ENCODE data around the gene GRIN3A.

The GRIN3A gene

GRCh38 chr9:101636247-101636646 is 102.2 kb downstream of the GRIN3A start:
- H3K4me1 Mint-ChIP-seq (ENCODE audit: low read depth in 2 of 2): no peaks in the 10 kb centered on the region
- H3K9me3 Mint-ChIP-seq: no peaks in the 10 kb centered on the region
- peaks cover 3% of the 10 kb centered on the region for H3K36me3 Mint-ChIP-seq (ENCODE audit: insufficient read depth)
- H3K27ac Mint-ChIP-seq: no peak overlapping the region
- no peak overlapping the region for H3K4me3 Mint-ChIP-seq
- DNase-seq (no peak), ATAC-seq (replicated peaks) (no peak)
- H3K27me3 Mint-ChIP-seq: peaks cover 0 to 9% of the 10 kb centered on the region in 2 donors

DNA sequence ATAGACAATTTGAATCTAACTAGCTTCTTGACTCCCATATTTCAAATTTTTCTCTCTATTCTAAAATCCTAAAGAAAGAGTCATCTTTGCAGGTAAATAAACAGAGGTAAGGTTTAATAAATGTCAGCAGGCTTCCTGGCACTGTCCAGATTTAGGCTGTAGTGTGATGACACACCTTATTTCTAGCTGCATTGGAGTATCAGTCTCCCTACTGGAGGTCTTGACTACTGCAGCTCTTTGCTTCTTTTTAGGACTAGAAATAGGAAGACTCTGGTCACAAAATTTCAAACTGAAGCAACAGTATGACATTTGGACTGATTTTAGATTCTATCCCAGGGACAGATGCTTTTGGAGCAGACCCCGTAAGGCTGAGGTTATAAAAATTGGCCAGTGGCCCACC is 103.0 kb downstream of the GRIN3A start:
- DNase-seq (no peak), ATAC-seq (replicated peaks) (no peak)
- H3K4me1 Mint-ChIP-seq (ENCODE audit: low read depth in 2 of 2): no peaks in the 10 kb centered on the region
- H3K27ac Mint-ChIP-seq: no peak overlapping the region
- peaks cover 3% of the 10 kb centered on the region for H3K36me3 Mint-ChIP-seq (ENCODE audit: insufficient read depth)
- H3K27me3 Mint-ChIP-seq: peaks cover 0 to 9% of the 10 kb centered on the region in 2 donors
- H3K9me3 Mint-ChIP-seq: no peaks in the 10 kb centered on the region
- H3K4me3 Mint-ChIP-seq: no peak overlapping the region

- DNase-seq (no peak), ATAC-seq (replicated peaks) (no peak)
- Mint-ChIP-seq H3K4me3 (no peak overlapping the region), H3K27ac (no peak overlapping the region), H3K27me3 (peaks cover 0 to 9% of the 10 kb centered on the region in 2 donors), H3K36me3 (ENCODE audit: insufficient read depth) (peaks cover 3% of the 10 kb centered on the region), H3K4me1 (ENCODE audit: low read depth in 2 of 2) (no peaks in the 10 kb centered on the region), H3K9me3 (no peaks in the 10 kb centered on the region)
Observed at GRCh38 chr9:101634741-101635409, 103.6 kb downstream of the GRIN3A start.

DNA sequence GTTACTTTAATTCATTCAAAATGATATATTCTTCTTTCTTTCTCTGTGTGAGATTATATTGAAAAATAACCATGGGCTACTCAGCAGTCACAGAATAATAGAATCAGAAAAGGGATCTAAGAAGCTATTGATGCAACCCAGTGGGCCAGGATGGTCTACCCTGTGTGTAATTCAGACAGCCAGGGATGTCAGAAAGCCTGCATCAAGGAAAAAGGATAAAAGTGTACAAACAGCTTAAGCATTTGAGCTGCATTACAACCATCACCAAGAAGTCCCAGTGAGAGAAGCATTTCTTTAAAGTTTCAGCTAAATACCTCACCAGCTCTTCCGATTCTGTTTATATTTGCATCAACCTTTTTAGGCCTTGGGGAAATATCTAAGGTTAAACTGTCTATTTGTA is 105.8 kb downstream of the GRIN3A start:
- DNase-seq: no peak
- no peaks in the 10 kb centered on the region for H3K36me3 Mint-ChIP-seq (ENCODE audit: insufficient read depth)
- H3K27me3 Mint-ChIP-seq: peaks cover 0 to 9% of the 10 kb centered on the region in 2 donors
- H3K4me3 Mint-ChIP-seq: no peak overlapping the region
- no peak for ATAC-seq (replicated peaks)
- no peaks in the 10 kb centered on the region for H3K4me1 Mint-ChIP-seq (ENCODE audit: low read depth in 2 of 2)
- no peak overlapping the region for H3K27ac Mint-ChIP-seq
- no peaks in the 10 kb centered on the region for H3K9me3 Mint-ChIP-seq

- no peaks in the 10 kb centered on the region for H3K4me1 Mint-ChIP-seq (ENCODE audit: low read depth in 2 of 2)
Observed at GRCh38 chr9:101631892-101632291, 106.6 kb downstream of the GRIN3A start.

DNA sequence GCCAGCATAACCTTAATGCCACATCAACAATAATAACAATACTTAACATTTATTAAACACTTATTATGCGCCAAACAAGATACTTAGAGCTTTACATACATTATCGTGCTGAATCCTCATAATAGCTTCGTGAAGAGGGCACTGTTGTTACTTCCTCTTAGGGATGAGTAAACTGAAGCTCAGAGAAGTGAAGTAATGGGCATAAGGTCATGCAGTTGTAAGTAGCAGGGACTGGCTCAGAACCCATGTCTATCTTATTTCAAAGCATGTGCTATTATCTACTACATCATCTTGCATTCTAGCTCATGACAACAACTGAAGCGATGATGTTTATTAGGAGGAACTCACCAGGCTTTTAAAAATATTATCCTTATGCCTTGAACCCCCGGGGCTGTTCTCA is 108.8 kb downstream of the GRIN3A start:
- Mint-ChIP-seq H3K36me3 (ENCODE audit: insufficient read depth) (no peaks in the 10 kb centered on the region), H3K27ac (no peak overlapping the region), H3K4me3 (no peak overlapping the region), H3K27me3 (peaks cover 0 to 9% of the 10 kb centered on the region in 2 donors), H3K4me1 (ENCODE audit: low read depth in 2 of 2) (no peaks in the 10 kb centered on the region), H3K9me3 (no peaks in the 10 kb centered on the region)
- DNase-seq: no peak
- ATAC-seq (replicated peaks): no peak

More at GRCh38 chr9:101631892-101632291, 106.6 kb downstream of the GRIN3A start:
- Mint-ChIP-seq H3K27me3 (peaks cover 0 to 9% of the 10 kb centered on the region in 2 donors), H3K36me3 (ENCODE audit: insufficient read depth) (no peaks in the 10 kb centered on the region), H3K4me3 (no peak overlapping the region), H3K9me3 (no peaks in the 10 kb centered on the region), H3K27ac (no peak overlapping the region)
- DNase-seq: no peak
- ATAC-seq (replicated peaks): no peak

DNA sequence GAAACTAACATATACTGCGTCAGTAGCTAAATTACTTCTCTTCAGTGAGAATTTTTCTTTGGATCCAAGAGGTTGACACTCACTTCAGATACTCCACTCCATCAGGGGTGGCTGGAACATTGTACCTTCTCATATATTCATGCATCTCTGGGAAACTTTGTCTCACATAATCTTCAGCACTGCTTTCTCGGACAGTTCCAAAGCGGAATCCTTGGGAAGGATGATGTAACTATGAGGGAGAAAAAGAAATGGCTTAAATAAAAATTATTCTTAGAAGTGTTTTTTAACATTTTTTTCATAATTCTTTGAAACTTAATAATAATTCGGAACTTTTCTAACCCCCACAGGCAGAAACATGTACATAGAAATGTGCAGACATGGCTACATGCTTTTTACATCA is 110.3 kb downstream of the GRIN3A start:
- no peak overlapping the region for H3K4me3 Mint-ChIP-seq
- H3K9me3 Mint-ChIP-seq: no peaks in the 10 kb centered on the region
- peaks cover 0 to 9% of the 10 kb centered on the region in 2 donors for H3K27me3 Mint-ChIP-seq
- no peaks in the 10 kb centered on the region for H3K36me3 Mint-ChIP-seq (ENCODE audit: insufficient read depth)
- no peaks in the 10 kb centered on the region for H3K4me1 Mint-ChIP-seq (ENCODE audit: low read depth in 2 of 2)
- no peak overlapping the region for H3K27ac Mint-ChIP-seq
- ATAC-seq (replicated peaks): no peak
- DNase-seq: no peak

DNA sequence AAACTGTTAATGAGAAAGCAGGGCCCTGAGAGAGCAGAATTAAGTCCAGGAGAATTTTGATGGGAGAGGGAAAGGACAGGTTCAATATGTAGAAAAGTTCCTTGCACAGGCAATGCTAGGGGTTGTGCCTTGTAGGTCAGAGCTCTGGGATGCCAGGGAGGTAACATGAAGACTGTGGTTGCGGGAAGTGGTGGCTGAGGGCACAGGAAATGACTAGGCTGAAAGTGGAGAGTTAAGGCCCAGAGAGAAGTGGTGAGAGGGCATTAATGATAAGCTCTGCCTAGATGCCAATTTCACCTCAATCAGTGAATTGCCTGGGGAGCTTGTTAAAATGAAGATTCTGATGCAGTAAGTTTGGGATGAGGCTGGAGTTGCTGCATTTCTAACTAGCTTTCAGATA is 112.2 kb downstream of the GRIN3A start:
- ATAC-seq (replicated peaks) (no peak), DNase-seq (no peak)
- no peak overlapping the region for H3K27ac Mint-ChIP-seq
- no peak overlapping the region for H3K4me3 Mint-ChIP-seq
- H3K36me3 Mint-ChIP-seq (ENCODE audit: insufficient read depth): no peaks in the 10 kb centered on the region
- H3K27me3 Mint-ChIP-seq: no peaks in the 10 kb centered on the region
- H3K4me1 Mint-ChIP-seq (ENCODE audit: low read depth in 2 of 2): no peaks in the 10 kb centered on the region
- H3K9me3 Mint-ChIP-seq: no peaks in the 10 kb centered on the region

- ATAC-seq (replicated peaks) (no peak), DNase-seq (no peak)
- H3K27ac Mint-ChIP-seq: no peak overlapping the region
- no peaks in the 10 kb centered on the region for H3K4me1 Mint-ChIP-seq (ENCODE audit: low read depth in 2 of 2)
- H3K27me3 Mint-ChIP-seq: no peaks in the 10 kb centered on the region
- no peaks in the 10 kb centered on the region for H3K9me3 Mint-ChIP-seq
- H3K36me3 Mint-ChIP-seq (ENCODE audit: insufficient read depth): no peaks in the 10 kb centered on the region
- no peak overlapping the region for H3K4me3 Mint-ChIP-seq
Observed at GRCh38 chr9:101625876-101626275, 112.6 kb downstream of the GRIN3A start.

- peaks cover under 1% of the 10 kb centered on the region for H3K36me3 Mint-ChIP-seq (ENCODE audit: insufficient read depth)
- no peak overlapping the region for H3K27ac Mint-ChIP-seq
- H3K27me3 Mint-ChIP-seq: no peaks in the 10 kb centered on the region
- H3K4me1 Mint-ChIP-seq (ENCODE audit: low read depth in 2 of 2): no peaks in the 10 kb centered on the region
- no peak for ATAC-seq (replicated peaks)
- no peak overlapping the region for H3K4me3 Mint-ChIP-seq
- H3K9me3 Mint-ChIP-seq: no peaks in the 10 kb centered on the region
- DNase-seq: no peak
Observed at GRCh38 chr9:101620452-101620851, 118.0 kb downstream of the GRIN3A start.

DNA sequence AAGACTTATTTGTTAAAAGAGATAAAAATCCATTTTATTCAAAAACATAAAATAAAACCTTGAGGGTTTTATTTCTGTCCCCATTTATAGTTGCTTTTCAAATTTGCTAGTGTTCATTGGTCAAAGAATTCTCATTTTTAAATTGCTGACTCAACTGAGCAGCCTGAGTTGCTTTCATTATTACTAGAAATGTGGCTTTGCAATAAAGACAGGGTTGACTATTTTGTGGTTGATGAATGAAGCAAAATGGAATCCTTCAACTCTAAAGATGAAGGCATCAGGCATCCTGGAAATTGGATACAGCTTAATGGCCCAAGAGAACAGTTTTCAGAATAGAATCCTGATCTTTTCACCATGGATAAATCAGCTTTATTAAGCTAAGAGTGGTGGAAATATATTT is 119.7 kb downstream of the GRIN3A start:
- ATAC-seq (replicated peaks) (no peak), DNase-seq (no peak)
- H3K27me3 Mint-ChIP-seq: no peaks in the 10 kb centered on the region
- H3K9me3 Mint-ChIP-seq: no peaks in the 10 kb centered on the region
- peaks cover 3% of the 10 kb centered on the region for H3K36me3 Mint-ChIP-seq (ENCODE audit: insufficient read depth)
- no peak overlapping the region for H3K4me3 Mint-ChIP-seq
- H3K4me1 Mint-ChIP-seq (ENCODE audit: low read depth in 2 of 2): no peaks in the 10 kb centered on the region
- no peak overlapping the region for H3K27ac Mint-ChIP-seq

DNA sequence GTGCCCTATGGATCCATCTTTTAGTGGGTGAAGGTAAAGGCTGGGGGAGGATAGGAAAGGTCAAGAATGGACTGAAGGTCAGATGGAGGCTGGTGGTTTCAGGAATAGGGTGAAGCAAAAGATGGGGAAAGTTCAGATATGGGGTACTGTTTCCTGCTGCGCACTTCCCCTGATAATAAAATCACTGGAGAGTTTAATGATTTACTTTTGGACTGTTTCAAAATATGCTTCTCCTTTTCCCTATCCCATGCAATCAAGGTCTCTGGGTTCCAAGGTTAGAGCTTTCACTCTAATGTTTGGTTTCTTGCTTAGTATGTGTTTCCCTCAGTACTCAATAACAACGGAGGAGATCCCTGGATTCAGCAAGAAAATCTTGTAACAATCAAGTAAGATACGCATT is 132.9 kb downstream of the GRIN3A start:
- H3K4me1 Mint-ChIP-seq (ENCODE audit: low read depth in 2 of 2): no peaks in the 10 kb centered on the region
- DNase-seq (no peak), ATAC-seq (replicated peaks) (no peak)
- H3K27me3 Mint-ChIP-seq: peaks cover 32 to 38% of the 10 kb centered on the region in 2 donors
- H3K4me3 Mint-ChIP-seq: no peak overlapping the region
- no peaks in the 10 kb centered on the region for H3K36me3 Mint-ChIP-seq (ENCODE audit: insufficient read depth)
- H3K27ac Mint-ChIP-seq: no peak overlapping the region
- no peaks in the 10 kb centered on the region for H3K9me3 Mint-ChIP-seq

- ATAC-seq (replicated peaks) (no peak), DNase-seq (no peak)
- Mint-ChIP-seq H3K36me3 (ENCODE audit: insufficient read depth) (no peaks in the 10 kb centered on the region), H3K27ac (no peak overlapping the region), H3K4me3 (no peak overlapping the region), H3K27me3 (peaks cover 36 to 44% of the 10 kb centered on the region in 2 donors), H3K4me1 (ENCODE audit: low read depth in 2 of 2) (no peaks in the 10 kb centered on the region), H3K9me3 (no peaks in the 10 kb centered on the region)
Observed at GRCh38 chr9:101604296-101604695, 134.2 kb downstream of the GRIN3A start.

- DNase-seq: no peak
- H3K36me3 Mint-ChIP-seq (ENCODE audit: insufficient read depth): no peaks in the 10 kb centered on the region
Observed at GRCh38 chr9:101601904-101602765, 136.3 kb downstream of the GRIN3A start.

More at GRCh38 chr9:101601904-101602765, 136.3 kb downstream of the GRIN3A start:
- Mint-ChIP-seq H3K27ac (no peak overlapping the region), H3K4me3 (no peak overlapping the region), H3K27me3 (peaks cover 24 to 35% of the 10 kb centered on the region in 2 donors), H3K4me1 (ENCODE audit: low read depth in 2 of 2) (no peaks in the 10 kb centered on the region), H3K9me3 (no peaks in the 10 kb centered on the region)
- no peak for ATAC-seq (replicated peaks)
